HEK293 (cell line): Measurements from ENCODE around the gene FAM149B1.

Experiments used
- CTCF ChIA-PET: fragments of 350-600 bp; formaldehyde crosslinking; extraction: SDS; loops from one replicate; lab custom pipeline; 2021; ENCODE audit warnings: antibody characterized with exemption; lab: Yijun Ruan, JAX
- POLR2A ChIA-PET: fragments of 300-600 bp; formaldehyde crosslinking; extraction: SDS; loops from one replicate; lab custom pipeline; 2020; ENCODE audit warnings: antibody characterized with exemption, inconsistent platforms; lab: Yijun Ruan, JAX
- H3K27ac ChIP-seq: fragments of 200-500 bp; sonication (Bioruptor generic); 2 replicates; pipeline ENCODE4 v1.5.1; 2014; ENCODE audit warnings: low read depth, low read length, control low read depth, inconsistent platforms; ENCODE audit errors: extremely low read depth
- H3K36me3 ChIP-seq, 2 experiments: fragments of 200-500 bp in 1 of 2; sonication (Bioruptor generic) in 1 of 2; 1 replicate in 1 of 2; 2 replicates in 1 of 2; pipeline ENCODE4 v1.5.1; 2014 to 2017; ENCODE audit warnings: inconsistent platforms in 2 of 2, low read length in 2 of 2; ENCODE audit not compliant: control insufficient read depth in 2 of 2, insufficient read depth in 1 of 2
- H3K4me1 ChIP-seq: fragments of 200-500 bp; sonication (Bioruptor generic); 2 replicates; pipeline ENCODE4 v1.5.1; 2014; ENCODE audit warnings: mild to moderate bottlenecking, low read length, inconsistent platforms; ENCODE audit not compliant: control insufficient read depth, insufficient read depth
- H3K4me3 ChIP-seq: 2 replicates; pipeline ENCODE4 v1.5.1; 2011; ENCODE audit warnings: low read depth, mild to moderate bottlenecking, control low read depth, low read length, moderate library complexity
- H3K9me3 ChIP-seq: fragments of 200-500 bp; sonication (Bioruptor generic); 2 replicates; pipeline ENCODE4 v1.5.1; 2014; ENCODE audit warnings: low read depth, low read length, inconsistent platforms; ENCODE audit not compliant: control insufficient read depth, insufficient read depth
- GLI2 ChIP-seq: fragments of 450-650 bp; formaldehyde crosslinking; IDR thresholded peaks from 2 replicates; pipeline ENCODE4; 2017; ENCODE audit warnings: missing biosample characterization, missing genetic modification characterization, low read depth, borderline replicate concordance
- HOXA7 ChIP-seq: sonication (generic); formaldehyde crosslinking; IDR thresholded peaks from 2 replicates; pipeline ENCODE4 v1.8.1; 2022; ENCODE audit warnings: missing genetic modification reagents, borderline replicate concordance
- INSM2 ChIP-seq: fragments of 450-650 bp; formaldehyde crosslinking; IDR thresholded peaks from 2 replicates; pipeline ENCODE4 v1.5.1; 2016; ENCODE audit warnings: missing biosample characterization, missing genetic modification characterization
- KLF7 ChIP-seq: fragments of 450-650 bp; formaldehyde crosslinking; IDR thresholded peaks from 2 replicates; pipeline ENCODE4 v1.5.1; 2016; ENCODE audit warnings: missing biosample characterization, missing genetic modification characterization, borderline replicate concordance
- PRDM4 ChIP-seq: fragments of 450-650 bp; formaldehyde crosslinking; IDR thresholded peaks from 2 replicates; pipeline ENCODE4 v1.5.1; 2017; ENCODE audit warnings: missing biosample characterization, missing genetic modification characterization
- TSHZ1 ChIP-seq: fragments of 450-650 bp; formaldehyde crosslinking; IDR thresholded peaks from 2 replicates; pipeline ENCODE4 v1.5.1; 2016; ENCODE audit warnings: missing biosample characterization, missing genetic modification characterization, borderline replicate concordance
- ZFP37 ChIP-seq: fragments of 450-650 bp; formaldehyde crosslinking; IDR thresholded peaks from 2 replicates; pipeline ENCODE4 v1.5.1; 2016; ENCODE audit warnings: missing biosample characterization, missing genetic modification characterization
- ZNF121 ChIP-seq: fragments of 450-650 bp; formaldehyde crosslinking; IDR thresholded peaks from 2 replicates; pipeline ENCODE4 v1.5.1; 2016; ENCODE audit warnings: missing biosample characterization, missing genetic modification characterization
- ZNF148 ChIP-seq: fragments of 450-650 bp; formaldehyde crosslinking; IDR thresholded peaks from 2 replicates; pipeline ENCODE4 v1.5.0; 2017; ENCODE audit warnings: missing biosample characterization, missing genetic modification characterization, borderline replicate concordance
- ZNF274 ChIP-seq, 2 experiments: fragments of 200-500 bp in 1 of 2; fragments of 450-650 bp in 1 of 2; sonication (Bioruptor generic) in 1 of 2; formaldehyde crosslinking in 1 of 2; IDR thresholded peaks; 2 replicates each; pipeline versions ENCODE4 v1.5.1 to v1.6.1; 2014 to 2016; ENCODE audit warnings: borderline replicate concordance in 1 of 2, inconsistent platforms in 1 of 2, low read length in 1 of 2, missing biosample characterization in 1 of 2, missing genetic modification characterization in 1 of 2
- ZNF529 ChIP-seq: fragments of 450-650 bp; formaldehyde crosslinking; IDR thresholded peaks from 2 replicates; pipeline ENCODE4 v1.5.1; 2017; ENCODE audit warnings: missing genetic modification characterization, missing biosample characterization; ENCODE audit not compliant: insufficient replicate concordance
- ZNF664 ChIP-seq: fragments of 450-650 bp; formaldehyde crosslinking; IDR thresholded peaks from 2 replicates; pipeline ENCODE4 v1.5.1; 2016; ENCODE audit warnings: missing biosample characterization, missing genetic modification characterization
- ZNF677 ChIP-seq: fragments of 450-650 bp; IDR thresholded peaks from 2 replicates; pipeline ENCODE4 v1.5.0; 2018; ENCODE audit warnings: missing biosample characterization, mild to moderate bottlenecking, missing genetic modification characterization, moderate library complexity
- ZNF692 ChIP-seq: fragments of 450-650 bp; formaldehyde crosslinking; IDR thresholded peaks from 2 replicates; pipeline ENCODE4 v1.5.1; 2016; ENCODE audit warnings: missing biosample characterization, missing genetic modification characterization
- ZSCAN16 ChIP-seq: fragments of 450-650 bp; formaldehyde crosslinking; IDR thresholded peaks from 2 replicates; pipeline ENCODE4 v1.5.1; 2016; ENCODE audit warnings: missing biosample characterization, missing genetic modification characterization

The FAM149B1 gene

GRCh38 chr10:73139251-73139650, 28.7 kb upstream of the FAM149B1 start:
- ChIA-PET POLR2A (interaction anchor here (1.1 kb wide), 1 partner anchor 16 kb away, joined by 3 read pairs; no protein-coding TSS in a partner anchor), CTCF (interaction anchor here (2.6 kb wide), 1 partner anchor 19 kb away, joined by 12 read pairs; no protein-coding TSS in a partner anchor)
- Histone ChIP-seq H3K4me1 (no peaks in the 10 kb centered on the region), H3K36me3 (peaks cover 76 to 77% of the 10 kb centered on the region in 2 experiments), H3K27ac (no peak overlapping the region), H3K9me3 (no peaks in the 10 kb centered on the region), H3K4me3 (no peak overlapping the region)
- TF ChIP-seq ZSCAN16 (tag by site-specific recombination) (no peak), ZNF148 (tag by site-specific recombination) (no peak), ZNF121 (tag by site-specific recombination) (no peak), INSM2 (tag by site-specific recombination) (no peak), HOXA7 (CRISPR knock-in tag) (no peak), ZNF274 (IDR thresholded peaks at IDR 0.05; ENCODE audit: low read length) (no peak), ZNF274 (tag by site-specific recombination; IDR thresholded peaks at IDR 0.05; ENCODE audit: borderline replicate concordance) (no peak), GLI2 (no peak), ZNF677 (tag by site-specific recombination) (no peak), ZNF692 (tag by site-specific recombination) (no peak), ZNF529 (tag by site-specific recombination) (no peak), KLF7 (tag by site-specific recombination) (no peak), ZNF664 (no peak), TSHZ1 (no peak), ZFP37 (tag by site-specific recombination) (no peak), PRDM4 (tag by site-specific recombination) (no peak)
